Right atrium auricular region (tissue), 2 donors: ENCODE measurements around the gene GPX6. TPM values are rescaled to one million over a fixed set of nuclear protein-coding genes. Genes with fewer than 3 reads are reported as not detected.

Experiments used
- DNase-seq: peaks from one replicate; pipeline ENCODE4 v3.0.0-alpha.2; 2019; ENCODE audit warnings: low spot score
- H3K27ac ChIP-seq, 2 donors: fragments of 200-600 bp; sonication (generic); 1 replicate in 1 of 2; 2 replicates in 1 of 2; pipeline ENCODE4 v1.5.1; 2016 to 2019
- H3K27me3 ChIP-seq, 2 donors: fragments of 200-600 bp; sonication (generic); one replicate each; pipeline versions ENCODE4 v1.5.1 to v1.6.0; 2017 to 2019
- H3K36me3 ChIP-seq: fragments of 200-600 bp; sonication (generic); one replicate; pipeline ENCODE4 v1.5.1; 2016
- H3K4me1 ChIP-seq, 2 donors: fragments of 200-600 bp; sonication (generic); one replicate each; pipeline versions ENCODE4 v1.5.1 to v1.6.0; 2017 to 2019
- H3K4me3 ChIP-seq, 2 donors: fragments of 200-600 bp; sonication (generic); 1 replicate in 1 of 2; 2 replicates in 1 of 2; pipeline ENCODE4 v1.5.1; 2017 to 2019; ENCODE audit warnings: mild to moderate bottlenecking in 1 of 2, moderate library complexity in 1 of 2
- H3K9me3 ChIP-seq, 2 donors: fragments of 200-600 bp; sonication (generic); one replicate each; pipeline ENCODE4 v1.5.1; 2019
- CTCF ChIP-seq, 2 donors: fragments of 200-600 bp; sonication (generic); IDR thresholded peaks; one replicate each; pipeline ENCODE4 v1.5.1; 2019; ENCODE audit warnings: antibody characterized with exemption in 2 of 2
- total RNA-seq, 2 donors: library from RNA; depleted of rRNA; stranded (reverse); fragments of >200 nt; gene quantifications; one replicate each; pipeline ENCODE4 v1.1.0, GENCODE V29; 2016

GPX6 gene
- total RNA-seq, 2 donors from 2014 or later, result not detected

- Histone ChIP-seq H3K27me3 (no peaks in the 10 kb centered on the region), H3K4me3 (no peak overlapping the region), H3K27ac (no peak overlapping the region), H3K36me3 (no peaks in the 10 kb centered on the region), H3K4me1 (no peaks in the 10 kb centered on the region), H3K9me3 (no peaks in the 10 kb centered on the region)
- TF ChIP-seq CTCF (IDR thresholded peaks at IDR 0.05), result peak in 1 of 2 donors; percentile 20
- DNase-seq, result no peak
Observed at GRCh38 chr6:28542440-28543296, 27.1 kb upstream of the GPX6 start.

GRCh38 chr6:28541996-28542395 is 26.4 kb upstream of the GPX6 start:
- no peaks in the 10 kb centered on the region for H3K36me3 ChIP-seq
- no peak for TF ChIP-seq CTCF (IDR thresholded peaks at IDR 0.05)
- H3K27ac ChIP-seq, result no peak overlapping the region
- no peaks in the 10 kb centered on the region for H3K27me3 ChIP-seq
- DNase-seq, result no peak
- H3K4me3 ChIP-seq, result no peak overlapping the region
- no peaks in the 10 kb centered on the region for H3K4me1 ChIP-seq
- H3K9me3 ChIP-seq, result no peaks in the 10 kb centered on the region

- H3K4me1 ChIP-seq, result no peaks in the 10 kb centered on the region
- no peak overlapping the region for H3K4me3 ChIP-seq
- DNase-seq, result no peak
- H3K27ac ChIP-seq, result no peak overlapping the region
- no peaks in the 10 kb centered on the region for H3K36me3 ChIP-seq
- H3K9me3 ChIP-seq, result no peaks in the 10 kb centered on the region
- H3K27me3 ChIP-seq, result no peaks in the 10 kb centered on the region
- TF ChIP-seq CTCF (IDR thresholded peaks at IDR 0.05), result no peak
Observed at GRCh38 chr6:28537509-28538140, 22.0 kb upstream of the GPX6 start.

DNA sequence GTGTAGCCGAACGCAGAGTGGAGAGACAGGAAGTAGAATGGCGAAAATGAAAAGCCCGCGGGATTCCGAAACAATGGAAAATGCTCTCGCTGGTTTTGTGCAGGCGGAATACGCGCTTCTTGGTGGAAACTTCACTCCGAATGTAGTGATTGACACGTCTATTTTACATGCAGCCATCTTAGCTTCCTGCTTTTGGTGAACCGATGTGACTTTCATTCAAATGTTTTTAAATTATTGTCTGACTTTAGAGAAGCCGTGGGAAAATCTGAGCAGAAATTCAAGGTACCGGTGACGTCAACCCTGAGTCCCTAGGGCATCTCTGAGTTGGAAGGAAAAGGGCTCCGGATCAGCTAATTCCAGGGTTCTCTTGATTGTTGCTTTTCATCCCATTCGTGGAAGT is 21.5 kb upstream of the GPX6 start:
- no peak overlapping the region for H3K4me3 ChIP-seq
- no peak for TF ChIP-seq CTCF (IDR thresholded peaks at IDR 0.05)
- no peak for DNase-seq
- H3K9me3 ChIP-seq, result no peaks in the 10 kb centered on the region
- no peaks in the 10 kb centered on the region for H3K36me3 ChIP-seq
- no peaks in the 10 kb centered on the region for H3K27me3 ChIP-seq
- no peaks in the 10 kb centered on the region for H3K4me1 ChIP-seq
- H3K27ac ChIP-seq, result no peak overlapping the region

- DNase-seq, result no peak
- Histone ChIP-seq H3K9me3 (no peaks in the 10 kb centered on the region), H3K4me3 (no peak overlapping the region), H3K27me3 (no peaks in the 10 kb centered on the region), H3K36me3 (no peaks in the 10 kb centered on the region), H3K27ac (no peak overlapping the region), H3K4me1 (no peaks in the 10 kb centered on the region)
- TF ChIP-seq CTCF (IDR thresholded peaks at IDR 0.05), result no peak
Observed at GRCh38 chr6:28534875-28535274, 19.3 kb upstream of the GPX6 start.
